Measurements from ENCODE around the gene TECRL. TPM values are rescaled to one million over a fixed set of nuclear protein-coding genes. Genes with fewer than 3 reads are reported as not detected.

The TECRL gene
- polyA plus RNA-seq (2013, experiment 1 of 2; ENCODE audit: insufficient read length) = 0.53 TPM
- 0.69 TPM for polyA plus RNA-seq (2013, experiment 2 of 2; ENCODE audit: insufficient read length)

GRCh38 chr4:64409300-64409699, at the start of gene TECRL:
Gene TECRL, minus strand, starts transcription at chr4:64409450. Its CDS starts 99 bp downstream, at chr4:64409351.
- no peak for DNase-seq

- no peak for DNase-seq
These were observed 23.4 kb upstream of the TECRL start for GRCh38 chr4:64432674-64433073.

- no peak for DNase-seq
These were observed 21.7 kb upstream of the TECRL start for GRCh38 chr4:64430933-64431332.

GRCh38 chr4:64417974-64418373, 8.7 kb upstream of the TECRL start:
- DNase-seq = peak; percentile 0

- no peak for DNase-seq
These were observed 2.2 kb downstream of the TECRL start for GRCh38 chr4:64407000-64407399.

GRCh38 chr4:64405761-64406160, 3.5 kb downstream of the TECRL start:
- DNase-seq = no peak

- no peak for DNase-seq
These were observed 6.6 kb downstream of the TECRL start for GRCh38 chr4:64402684-64403083.

- no peak for DNase-seq
These were observed 9.7 kb downstream of the TECRL start for GRCh38 chr4:64399313-64400109.

GRCh38 chr4:64394469-64394868, 14.8 kb downstream of the TECRL start:
- no peak for DNase-seq

GRCh38 chr4:64388252-64388651, 21.0 kb downstream of the TECRL start:
- DNase-seq = no peak

- no peak for DNase-seq
These were observed 24.0 kb downstream of the TECRL start for GRCh38 chr4:64385220-64385619.

- no peak for DNase-seq
These were observed 24.7 kb downstream of the TECRL start for GRCh38 chr4:64384237-64385203.

- DNase-seq = no peak
These were observed 40.5 kb downstream of the TECRL start for GRCh38 chr4:64368741-64369140.

- no peak for DNase-seq
These were observed 47.9 kb downstream of the TECRL start for GRCh38 chr4:64361399-64361740.

GRCh38 chr4:64360664-64361398, 48.4 kb downstream of the TECRL start:
- DNase-seq = no peak

GRCh38 chr4:64359489-64359888, 49.8 kb downstream of the TECRL start:
- no peak for DNase-seq

GRCh38 chr4:64353904-64354303, 55.3 kb downstream of the TECRL start:
- DNase-seq = no peak

- no peak for DNase-seq
These were observed 67.5 kb downstream of the TECRL start for GRCh38 chr4:64341711-64342110.

- DNase-seq = no peak
These were observed 68.8 kb downstream of the TECRL start for GRCh38 chr4:64340218-64341110.

GRCh38 chr4:64334964-64335363, 74.3 kb downstream of the TECRL start:
- DNase-seq = no peak

- DNase-seq = no peak
These were observed 79.1 kb downstream of the TECRL start for GRCh38 chr4:64330143-64330542.

- DNase-seq = no peak
These were observed 82.0 kb downstream of the TECRL start for GRCh38 chr4:64327237-64327636.
